Amygdala (tissue), 56 donors: Measurements from ENCODE around the gene FOXE3.
"Not testable (repeated sequence)": the region's sequence is repeated elsewhere in the genome, so short reads cannot be mapped to it uniquely, and the experiment has no call there.

Experiments
- DNase-seq, 56 donors: peaks; one replicate each; lab custom pipeline; 2025; lab: John Stamatoyannopoulos, UW

FOXE3 gene

DNA sequence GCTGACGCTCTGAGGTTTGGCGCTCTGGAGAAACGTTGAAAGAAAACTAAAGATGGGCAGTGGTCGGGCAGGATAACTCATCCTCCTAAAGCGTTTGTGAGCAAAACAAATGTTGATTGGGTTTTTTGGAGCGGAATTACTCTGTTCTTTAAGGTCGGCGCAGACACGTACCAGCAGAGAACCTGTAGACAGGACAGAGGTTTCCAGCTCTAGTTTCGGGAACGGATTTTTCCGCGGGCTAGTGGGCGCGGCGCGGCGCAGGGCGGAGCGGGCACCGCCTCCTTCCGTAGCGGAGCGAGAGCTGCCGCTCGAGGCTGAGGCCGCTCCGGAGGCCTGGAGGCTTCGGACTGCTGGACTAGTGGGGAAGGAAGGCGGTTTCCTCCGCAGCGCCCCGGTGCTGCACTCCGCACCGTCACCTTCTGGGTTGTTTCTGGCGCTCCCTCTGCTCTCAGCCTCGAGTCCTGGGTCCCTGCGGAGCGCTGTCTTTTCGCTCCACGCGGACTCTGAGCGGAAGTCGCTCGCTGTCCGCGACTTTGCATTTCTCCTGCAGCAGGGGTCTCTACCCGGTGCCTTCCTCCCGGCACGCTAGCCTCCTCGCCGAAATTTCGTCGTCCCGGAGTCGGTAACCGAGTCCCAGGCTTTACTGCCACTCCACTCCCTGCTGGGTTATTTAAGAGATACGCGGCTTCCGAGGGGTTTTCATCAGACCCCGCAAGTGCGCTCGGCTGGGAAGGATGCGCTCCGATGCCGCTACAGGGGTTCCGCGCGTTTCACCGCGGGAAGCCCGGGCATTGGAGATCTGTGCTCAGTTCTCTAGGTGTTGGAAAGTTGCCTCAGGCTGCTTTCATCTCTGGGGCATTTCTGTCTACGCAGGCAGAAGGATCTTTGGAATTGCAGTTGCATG is 28.7 kb downstream of the FOXE3 start:
- no peak for DNase-seq

DNA sequence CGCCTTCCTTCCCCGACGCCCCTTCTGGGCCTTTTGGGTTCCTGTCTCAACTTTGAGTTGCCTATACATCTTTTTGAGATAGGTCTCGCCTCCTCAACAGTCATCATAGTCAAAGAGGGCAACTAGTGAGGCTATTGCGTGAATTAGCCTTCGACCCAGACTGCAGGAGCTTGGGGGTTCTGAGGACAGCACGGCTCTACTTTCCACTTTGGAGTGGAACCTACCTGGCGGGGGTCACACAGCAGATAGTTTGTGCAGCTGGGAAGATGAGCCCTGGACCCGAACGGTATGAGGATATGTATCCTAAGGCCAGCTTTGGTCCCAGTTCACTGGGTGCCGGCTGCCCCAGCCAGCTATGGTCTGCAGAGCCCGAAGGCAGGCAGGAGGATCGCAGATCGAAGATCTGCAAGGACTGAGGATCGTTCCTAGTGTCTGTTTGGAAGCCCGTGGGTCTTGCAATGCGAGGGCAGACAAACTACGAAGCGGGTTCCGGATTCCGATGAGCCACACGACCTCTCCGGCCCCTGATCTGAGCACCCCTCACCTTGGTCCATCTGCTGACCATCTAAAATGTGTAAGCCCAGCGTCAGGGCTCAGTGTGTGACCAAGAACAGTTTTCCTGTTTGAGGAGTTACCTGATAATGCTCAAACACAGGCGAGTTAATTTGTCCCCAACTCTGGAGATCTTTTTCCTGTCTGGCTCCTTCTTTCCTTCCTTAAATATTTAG is 29.9 kb downstream of the FOXE3 start:
- no peak for DNase-seq

DNA sequence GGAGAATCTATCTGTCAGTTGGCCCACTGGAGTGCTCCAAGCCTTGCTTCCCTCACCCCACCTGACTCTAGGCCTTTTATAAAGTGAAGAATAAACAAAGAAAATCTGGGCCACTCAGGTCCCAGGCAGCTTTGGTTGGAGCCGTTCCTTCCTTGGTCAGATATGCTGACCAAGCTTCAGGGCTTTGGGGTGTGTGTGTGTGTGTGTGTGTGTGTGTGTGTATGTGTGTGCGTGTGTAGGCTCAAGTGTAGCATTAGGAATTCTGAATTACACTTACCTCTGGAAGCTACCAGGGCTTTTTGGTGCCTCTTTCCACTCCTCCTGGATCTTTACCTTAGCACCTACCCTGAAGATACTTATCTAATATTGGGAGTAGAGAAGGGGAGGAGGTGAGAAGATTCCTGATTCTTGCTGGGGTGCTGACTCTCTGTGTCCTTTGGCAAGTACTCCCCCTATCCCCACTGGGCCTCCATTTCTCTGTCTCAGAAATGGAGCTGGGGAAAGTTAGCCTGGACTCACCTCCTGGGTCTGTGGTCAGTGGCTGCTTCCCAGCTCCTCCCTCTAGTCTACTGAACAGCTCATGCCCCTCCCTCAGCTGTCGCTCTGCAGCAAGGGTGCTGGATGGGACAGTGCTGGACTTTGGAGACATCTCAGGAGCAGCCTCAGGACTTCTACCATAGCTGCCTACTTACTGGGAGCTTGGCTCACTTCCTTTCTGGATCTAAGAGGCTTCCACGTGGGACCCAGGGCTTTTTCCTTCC is 32.6 kb downstream of the FOXE3 start:
- no peak for DNase-seq

DNA sequence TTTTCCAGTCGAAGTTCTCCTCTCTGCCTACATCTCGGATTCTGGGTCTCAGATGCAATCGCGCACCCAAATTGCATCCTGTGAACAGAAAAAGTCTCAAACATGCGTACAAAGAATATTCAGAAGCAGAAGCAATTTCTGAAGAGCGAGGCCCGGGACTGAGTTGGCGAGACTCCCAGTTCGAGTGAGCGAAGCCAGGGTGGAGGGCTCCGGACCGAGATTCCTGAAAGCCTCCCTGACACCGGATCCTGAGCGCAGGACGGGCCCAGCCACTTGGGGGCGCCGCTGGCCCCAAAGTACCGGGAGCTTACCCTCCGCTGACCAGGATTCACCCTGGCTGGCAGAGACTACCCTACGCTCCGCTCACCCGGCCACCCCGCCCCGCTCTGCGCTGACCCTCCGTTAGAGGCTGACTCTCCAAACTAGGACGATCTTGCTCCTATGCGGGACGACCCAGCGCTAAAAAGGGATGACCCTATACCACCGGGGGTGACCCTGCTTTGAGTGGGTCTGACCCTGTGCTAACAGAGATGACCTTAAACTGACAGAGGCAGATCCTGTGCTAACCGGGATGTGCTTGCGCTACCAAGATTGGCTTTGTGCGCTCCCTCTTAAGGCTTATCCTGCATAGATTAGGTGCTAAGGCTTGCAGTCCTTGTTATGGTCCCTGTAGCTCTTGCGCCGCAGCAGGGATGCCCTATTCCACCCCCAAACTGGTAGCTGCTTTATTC is 33.9 kb downstream of the FOXE3 start:
- DNase-seq = peak in 4 of 56 donors; percentile 9 to 32 (median 12)

DNA sequence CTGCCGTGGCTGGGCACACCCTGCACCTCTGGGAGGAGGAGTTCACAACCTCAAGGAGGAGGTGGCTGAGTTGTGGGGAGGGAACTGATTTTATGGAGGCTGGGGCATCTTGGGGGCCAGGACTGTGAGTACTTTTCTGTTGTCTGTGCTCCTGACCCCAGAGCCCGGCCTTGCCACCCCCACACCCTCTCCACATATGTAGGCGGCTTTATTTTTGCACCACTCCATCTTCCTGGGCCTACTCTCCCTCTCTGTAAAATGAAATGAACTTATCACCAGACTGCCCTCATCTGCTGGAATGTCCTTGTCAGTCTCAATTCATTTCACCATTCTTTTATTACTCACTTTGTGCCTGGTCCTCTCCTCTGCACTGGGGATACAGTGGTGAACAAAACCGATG is 34.5 kb downstream of the FOXE3 start:
- no peak for DNase-seq

DNA sequence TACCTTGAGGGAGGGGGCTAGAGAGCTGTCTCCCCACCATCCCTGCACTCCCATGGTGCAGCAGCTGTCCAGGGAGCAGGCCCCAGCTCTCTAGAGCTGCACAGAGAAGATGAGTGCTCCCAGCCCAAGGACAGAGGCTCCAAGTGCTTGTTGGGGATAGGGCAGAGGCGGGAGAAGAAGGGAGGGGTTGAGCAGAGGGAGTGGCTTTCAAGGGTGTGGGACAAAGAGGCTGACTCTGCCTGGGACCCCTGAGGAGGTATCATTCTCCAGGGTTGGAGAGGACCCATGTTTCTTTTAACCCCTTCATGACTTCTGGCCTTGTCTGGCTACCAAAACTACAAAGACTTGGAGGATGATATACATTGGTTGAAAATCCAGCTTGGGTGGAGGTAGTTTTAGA is 36.3 kb downstream of the FOXE3 start:
- DNase-seq = no peak

DNA sequence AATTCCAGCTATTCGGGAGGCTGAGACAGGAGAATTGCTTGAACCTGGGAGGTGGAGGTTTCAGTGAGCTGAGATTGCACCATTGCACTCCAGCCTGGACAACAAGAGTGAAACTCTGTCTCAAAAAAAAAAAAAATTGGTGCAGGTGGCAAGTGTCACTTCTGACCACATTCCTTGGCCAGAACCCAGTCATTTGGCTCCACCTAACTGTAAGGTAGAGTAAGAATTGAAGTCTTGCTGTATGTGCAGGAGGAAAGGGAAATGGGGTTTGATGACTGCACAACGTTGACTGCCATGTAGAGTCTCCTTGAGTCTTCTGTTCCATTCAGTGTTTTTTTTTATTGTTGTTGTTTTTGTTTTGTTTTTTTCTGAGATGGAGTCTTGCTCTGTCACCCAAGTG is 37.8 kb downstream of the FOXE3 start:
- not testable (repeated sequence) for DNase-seq

DNA sequence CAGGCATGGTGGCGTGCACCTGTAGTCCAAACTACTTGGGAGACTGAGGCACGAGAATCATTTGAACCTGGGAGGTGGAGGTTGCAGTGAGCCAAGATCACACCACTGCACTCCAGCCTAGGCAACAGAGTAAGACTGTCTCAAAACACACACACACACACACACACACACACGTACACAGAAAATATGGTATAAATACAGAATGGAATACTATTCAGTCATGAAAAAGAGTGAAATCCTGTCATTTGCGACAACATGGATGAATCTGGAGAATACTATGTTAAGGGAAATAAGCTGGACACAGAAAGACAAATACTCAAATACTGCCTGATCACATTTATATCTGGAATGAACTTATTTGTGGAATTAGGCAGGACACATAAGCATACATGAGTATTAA is 40.2 kb downstream of the FOXE3 start:
- DNase-seq = no peak

DNA sequence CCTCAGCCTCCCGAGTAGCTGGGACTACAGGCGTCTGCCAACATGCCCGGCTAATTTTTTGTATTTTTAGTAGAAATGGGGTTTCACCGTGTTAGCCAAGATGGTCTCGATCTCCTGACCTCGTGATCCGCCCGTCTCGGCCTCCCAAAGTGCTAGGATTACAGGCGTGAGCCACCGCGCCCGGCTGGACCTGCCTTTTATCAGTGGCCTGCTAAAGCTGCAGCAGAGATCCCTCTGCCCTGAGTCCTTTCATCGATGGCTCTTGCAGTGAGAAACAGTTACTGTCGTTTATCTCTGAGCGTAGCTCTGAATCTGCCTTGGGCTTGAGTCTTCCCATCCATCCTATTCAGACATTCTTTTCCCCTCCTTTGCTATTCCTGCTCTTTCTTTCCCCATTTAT is 41.5 kb downstream of the FOXE3 start:
- DNase-seq = not testable (repeated sequence)

DNA sequence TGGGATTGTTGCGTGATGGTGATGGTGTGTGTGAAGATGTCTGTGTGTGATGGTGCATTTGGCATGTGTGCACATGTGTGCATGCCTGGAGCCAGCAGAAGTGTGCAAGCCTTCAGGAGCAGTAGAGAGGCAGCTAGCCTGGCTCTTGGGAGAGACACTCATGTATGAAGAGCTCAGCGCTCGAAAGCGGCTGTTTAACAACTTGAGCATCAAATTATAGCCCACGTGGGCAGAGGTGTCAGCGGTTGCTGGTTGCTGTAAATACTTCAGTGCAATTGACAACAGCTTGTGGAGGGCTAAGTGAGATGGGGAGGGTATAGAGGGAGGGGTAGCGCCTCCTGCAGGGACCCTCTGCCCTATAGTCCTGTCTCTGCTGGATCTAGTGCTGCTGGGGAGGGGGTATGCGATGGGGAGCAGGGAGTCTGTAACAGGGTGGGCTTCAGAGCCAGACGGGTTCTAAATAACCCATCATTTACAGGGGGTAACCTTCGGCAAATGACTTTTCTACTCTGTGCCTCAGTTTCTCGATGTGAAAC is 43.2 kb downstream of the FOXE3 start:
- DNase-seq = no peak

DNA sequence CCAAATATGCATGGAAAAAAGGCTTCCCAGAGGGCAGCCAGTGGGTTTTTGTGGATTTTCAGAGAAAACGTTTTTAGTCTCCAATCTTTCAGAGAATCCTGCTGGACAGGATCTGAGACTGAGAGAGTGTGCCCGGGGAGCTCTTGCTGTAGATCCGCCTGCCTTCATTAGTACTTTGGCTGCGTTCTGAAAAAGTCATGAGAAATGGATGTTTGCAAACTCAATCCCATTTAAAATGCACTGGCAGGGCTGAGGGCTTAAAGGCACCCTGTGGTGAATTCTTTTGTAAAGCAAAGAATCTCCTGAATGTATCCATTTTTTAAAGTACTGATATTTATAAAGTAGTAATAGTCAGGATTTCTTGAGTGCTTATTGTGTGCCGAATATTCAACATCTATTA is 44.0 kb downstream of the FOXE3 start:
- DNase-seq = no peak

DNA sequence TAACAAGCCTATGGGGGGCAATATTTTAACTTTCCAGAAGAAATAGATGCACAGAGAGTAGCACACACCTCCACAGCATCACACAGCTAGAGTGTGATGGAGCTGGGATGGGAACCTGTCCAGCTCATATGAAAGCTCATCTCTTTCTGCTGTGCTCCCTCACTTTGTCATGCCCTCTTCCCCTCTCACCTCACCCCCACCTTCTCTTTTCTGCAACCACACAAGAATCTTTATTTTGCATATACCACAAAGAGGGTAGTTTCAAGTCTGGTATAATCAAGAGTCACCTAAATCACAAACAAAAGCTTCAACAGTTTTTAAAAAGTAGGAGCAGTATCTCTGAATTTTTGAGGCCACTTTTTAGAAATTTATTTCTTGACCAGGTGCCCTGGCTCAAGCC is 44.4 kb downstream of the FOXE3 start:
- no peak for DNase-seq

DNA sequence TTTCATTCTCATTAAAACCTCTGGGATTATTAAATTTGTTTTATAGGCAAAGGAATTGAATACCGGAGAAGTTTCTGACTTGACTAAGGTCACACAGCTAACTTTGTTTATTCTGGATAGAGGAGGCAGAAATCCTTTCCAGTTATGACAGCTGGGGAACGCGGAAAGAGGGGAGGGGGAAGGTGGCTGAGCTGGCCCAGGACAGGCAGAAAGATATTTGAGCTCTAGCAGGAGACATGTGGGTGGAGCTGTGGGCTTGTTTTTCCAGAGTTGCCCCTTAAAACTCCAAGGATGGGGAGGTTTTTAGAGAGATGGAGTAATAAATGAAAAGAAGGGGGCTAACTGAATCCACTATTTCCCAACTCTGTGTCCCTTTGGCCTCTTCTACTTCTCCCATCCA is 49.5 kb downstream of the FOXE3 start:
- no peak for DNase-seq
